GM18873 (cell line): ENCODE data around the gene TMEM267.
A peak's percentile ranks its signal among the peaks of the same experiment; 100 is the strongest.
"Not testable (repeated sequence)": the region's sequence is repeated elsewhere in the genome, so short reads cannot be mapped to it uniquely, and the experiment has no call there.

Experiments
- ATAC-seq: cut with Tn5 transposase; IDR thresholded peaks from one replicate; pipeline ENCODE4 v1.9.1; 2021; ENCODE audit warnings: mild to moderate bottlenecking, moderate library complexity, moderate number of reproducible peaks; ENCODE audit not compliant: unreplicated experiment, low FRiP score

The TMEM267 gene, protein sequence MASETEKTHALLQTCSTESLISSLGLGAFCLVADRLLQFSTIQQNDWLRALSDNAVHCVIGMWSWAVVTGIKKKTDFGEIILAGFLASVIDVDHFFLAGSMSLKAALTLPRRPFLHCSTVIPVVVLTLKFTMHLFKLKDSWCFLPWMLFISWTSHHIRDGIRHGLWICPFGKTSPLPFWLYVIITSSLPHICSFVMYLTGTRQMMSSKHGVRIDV

DNA sequence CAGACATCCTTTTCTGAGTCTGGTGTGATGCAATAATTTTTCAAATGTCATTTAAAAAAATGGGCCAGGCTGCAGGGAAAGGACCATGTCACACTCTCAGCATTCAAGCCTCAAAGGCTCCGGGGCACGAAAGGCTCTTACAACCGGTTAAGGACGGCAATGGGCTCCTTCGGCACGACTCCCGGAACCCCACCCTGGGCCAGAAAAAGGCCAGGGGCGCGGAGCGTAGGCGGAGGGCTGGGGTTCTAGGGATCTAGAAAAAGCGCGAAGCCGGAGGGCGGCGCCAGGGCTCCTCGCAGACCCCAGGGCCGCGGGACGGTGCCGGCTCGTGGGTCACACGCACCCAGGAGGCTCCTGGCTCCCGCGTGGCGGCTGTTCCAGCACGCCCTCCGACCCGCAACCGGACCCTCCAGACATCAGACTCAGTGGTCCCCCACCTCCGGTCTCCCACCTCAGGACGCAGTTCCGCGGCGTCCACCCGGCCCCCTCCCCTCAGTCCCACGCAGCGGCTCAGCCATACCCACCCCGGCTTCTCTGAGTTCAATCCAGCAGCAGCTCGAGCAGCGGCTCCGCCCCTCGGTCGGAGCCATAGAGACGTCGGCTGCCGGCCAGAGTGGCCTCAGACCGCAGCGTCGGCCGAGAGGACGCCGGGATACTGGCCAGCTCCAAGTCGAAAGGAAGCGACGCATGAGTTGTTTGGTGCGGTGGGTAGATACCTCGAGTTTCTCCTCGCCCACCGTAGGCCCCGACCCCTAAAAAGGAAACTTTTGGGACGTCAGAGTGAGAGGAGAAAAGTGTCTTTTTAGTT lies at the start of gene TMEM267:
Gene TMEM267 (minus strand): TSS at position 568 of the 808 bp plus-strand sequence. CDS start 29,896 bp downstream, outside the sequence.
- ATAC-seq = peak; percentile 64

DNA sequence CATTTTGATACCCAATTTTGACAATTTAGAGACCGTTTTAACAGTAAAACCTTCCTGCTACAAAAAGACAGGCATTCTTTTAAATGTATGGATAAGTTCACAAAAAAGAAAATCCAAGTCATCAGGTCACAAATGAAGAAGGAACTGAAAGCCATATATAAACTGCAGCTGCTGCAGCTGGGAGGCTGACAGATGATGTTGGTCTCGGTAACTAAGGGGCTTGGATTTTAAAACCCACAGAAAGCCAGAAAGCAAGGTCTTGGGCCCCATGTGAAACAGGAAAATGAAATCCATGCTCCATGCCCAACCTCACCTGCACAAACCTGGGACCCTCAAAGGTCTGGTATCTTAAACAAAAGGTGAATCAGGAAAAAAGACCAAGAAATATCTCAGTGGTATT lies 47.0 kb upstream of the TMEM267 start:
- no peak for ATAC-seq

DNA sequence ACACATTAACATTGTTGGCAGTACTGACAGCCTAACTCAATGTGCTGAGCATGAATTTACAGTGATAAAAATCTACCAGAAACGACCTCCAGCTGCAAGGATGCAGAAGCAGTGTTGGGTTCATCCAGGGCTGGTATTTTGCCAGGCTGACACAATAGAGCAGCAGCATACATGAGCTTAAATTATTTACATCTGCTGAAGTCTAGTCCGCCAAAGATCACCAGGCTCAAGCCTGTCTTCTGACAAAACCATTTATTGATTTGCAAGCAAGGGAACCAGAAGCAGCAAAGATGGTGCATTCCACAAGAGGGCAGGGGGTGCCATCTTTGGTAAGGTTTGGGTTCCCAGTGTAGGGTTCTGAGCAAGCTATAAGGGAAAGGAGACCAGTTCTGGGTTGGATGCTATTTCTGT lies 40.0 kb upstream of the TMEM267 start:
- no peak for ATAC-seq

DNA sequence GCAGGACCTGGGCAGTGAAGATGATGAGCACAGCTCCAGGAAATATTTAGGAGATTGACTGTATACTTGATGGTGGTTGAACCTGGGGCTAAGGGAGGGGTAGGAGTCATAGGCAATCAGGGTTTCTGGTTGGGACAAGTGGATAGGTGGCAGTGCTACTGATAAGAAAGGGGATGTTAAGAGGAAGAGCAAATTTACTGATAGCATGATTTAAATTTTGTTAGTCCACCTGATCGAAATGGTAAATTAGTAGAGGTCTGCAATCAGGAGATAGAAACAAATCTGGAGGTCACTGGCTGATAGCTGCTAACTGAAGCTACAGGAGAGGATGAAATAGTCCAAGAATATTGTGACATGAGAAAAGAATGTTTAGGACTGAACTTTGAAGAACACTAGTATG lies 37.0 kb upstream of the TMEM267 start:
- ATAC-seq = no peak

DNA sequence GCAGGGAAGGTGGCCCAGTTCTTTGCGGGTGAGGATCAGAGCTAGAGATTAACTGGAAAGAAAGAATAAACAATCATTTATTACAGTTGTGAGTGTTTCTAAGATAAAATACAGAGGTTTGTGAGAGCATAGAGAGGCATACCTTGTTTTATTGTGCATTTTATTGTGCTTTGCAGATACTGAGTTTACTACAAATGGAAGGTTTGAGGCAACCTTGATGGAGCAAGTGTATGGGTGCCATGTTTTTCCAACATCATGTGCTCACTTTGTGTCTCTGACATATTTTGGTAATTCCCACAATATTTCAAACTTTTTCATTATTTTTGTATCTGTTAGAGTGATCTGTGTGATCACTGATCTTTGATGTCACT lies 32.0 kb upstream of the TMEM267 start:
- no peak for ATAC-seq

DNA sequence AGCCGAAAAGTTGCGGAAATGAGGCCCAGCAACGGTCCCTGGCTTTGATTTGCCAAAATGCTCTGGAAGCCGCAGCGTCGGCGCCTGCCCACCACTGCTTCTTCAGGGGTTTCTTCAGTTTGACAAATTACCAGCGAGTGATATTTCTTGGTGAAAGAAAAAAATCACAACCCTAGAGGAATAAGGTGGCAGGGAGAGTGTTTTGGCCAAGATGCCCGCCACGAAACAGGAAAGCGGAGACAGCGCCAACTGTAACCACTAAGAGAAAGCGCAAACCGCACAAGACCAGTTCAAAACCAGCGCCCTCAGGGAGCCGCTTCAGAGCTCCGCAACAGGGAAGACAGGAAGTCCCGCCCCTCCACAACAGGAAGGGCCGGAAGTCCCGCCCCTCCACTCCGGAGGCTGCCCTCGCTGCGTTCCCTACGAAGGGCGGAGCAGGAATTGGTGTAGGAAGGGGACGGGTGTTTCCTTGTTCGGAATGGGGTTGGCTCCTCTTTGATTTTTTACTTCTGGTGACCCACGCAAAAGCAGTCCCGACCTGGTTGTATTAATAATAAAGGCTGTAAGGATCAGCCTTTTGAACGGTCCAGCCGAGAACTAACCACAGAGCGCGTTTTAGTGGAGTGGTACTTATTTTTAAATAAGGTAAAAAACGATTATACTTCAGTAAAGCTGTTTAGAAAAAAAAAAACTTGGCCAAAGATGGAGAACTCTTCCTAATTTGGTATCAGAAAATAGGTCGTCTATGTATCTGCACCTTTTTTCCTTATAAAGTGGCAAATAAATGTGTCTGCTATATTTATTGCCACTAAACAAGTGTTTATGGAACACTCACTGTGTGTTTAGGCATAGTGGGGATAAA lies 31.4 kb upstream of the TMEM267 start, which contains the start of gene C5orf34:
Gene C5orf34 (minus strand): TSS at position 333 of the 862 bp plus-strand sequence. CDS start 5,809 bp downstream, outside the sequence.
- ATAC-seq = peak; percentile 95

DNA sequence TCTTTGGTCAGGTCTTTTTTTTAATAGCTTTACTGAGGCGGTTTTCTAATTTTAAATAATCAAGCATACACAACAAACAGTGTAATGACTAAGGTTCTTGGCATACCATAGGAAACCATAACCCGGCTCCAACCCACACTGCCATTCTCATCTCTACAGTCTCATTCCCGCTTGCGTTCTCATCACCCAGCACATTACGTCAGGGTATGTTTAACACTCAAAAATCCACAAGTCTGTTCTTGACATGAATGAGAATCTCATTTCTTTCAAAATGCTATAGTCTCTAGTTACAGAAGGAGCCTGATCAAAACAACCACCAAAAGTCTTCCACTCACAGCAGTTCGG lies 30.8 kb upstream of the TMEM267 start:
- peak; percentile 23 for ATAC-seq

DNA sequence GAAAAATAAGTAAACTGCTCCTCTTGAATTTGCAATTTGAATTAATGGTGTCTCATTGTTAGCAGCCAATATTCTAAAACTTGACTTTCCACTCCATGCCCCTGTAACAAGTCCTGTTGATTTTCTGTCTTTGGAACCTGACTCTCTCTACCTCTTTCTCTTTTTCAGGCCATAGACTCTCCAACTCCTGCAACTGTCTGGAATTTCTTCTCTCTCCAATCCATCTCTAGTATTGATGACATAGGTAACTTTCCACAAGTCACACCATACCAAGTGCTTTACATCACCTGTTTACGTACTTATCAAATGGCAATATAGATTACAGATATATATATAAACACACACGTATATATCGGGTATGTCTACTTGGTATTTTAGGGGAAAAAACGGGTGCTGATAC lies 30.4 kb upstream of the TMEM267 start:
- no peak for ATAC-seq

DNA sequence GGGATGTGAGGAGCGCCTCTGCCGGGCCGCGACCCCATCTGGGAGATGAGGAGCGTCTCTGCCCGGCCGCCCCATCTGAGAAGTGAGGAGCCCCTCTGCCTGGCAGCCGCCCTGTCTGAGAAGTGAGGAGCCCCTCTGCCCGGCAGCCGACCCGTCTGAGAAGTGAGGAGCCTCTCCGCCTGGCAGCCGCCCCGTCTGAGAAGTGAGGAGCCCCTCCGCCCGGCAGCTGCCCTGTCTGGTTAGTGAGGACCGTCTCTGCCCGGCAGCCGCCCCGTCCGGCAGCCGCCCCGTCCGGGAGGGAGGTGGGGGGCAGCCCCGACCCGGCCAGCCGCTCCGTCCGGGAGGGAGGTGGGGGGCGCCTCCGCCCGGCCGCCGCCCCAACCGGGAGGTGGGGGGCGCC lies 27.4 kb upstream of the TMEM267 start:
- not testable (repeated sequence) for ATAC-seq

DNA sequence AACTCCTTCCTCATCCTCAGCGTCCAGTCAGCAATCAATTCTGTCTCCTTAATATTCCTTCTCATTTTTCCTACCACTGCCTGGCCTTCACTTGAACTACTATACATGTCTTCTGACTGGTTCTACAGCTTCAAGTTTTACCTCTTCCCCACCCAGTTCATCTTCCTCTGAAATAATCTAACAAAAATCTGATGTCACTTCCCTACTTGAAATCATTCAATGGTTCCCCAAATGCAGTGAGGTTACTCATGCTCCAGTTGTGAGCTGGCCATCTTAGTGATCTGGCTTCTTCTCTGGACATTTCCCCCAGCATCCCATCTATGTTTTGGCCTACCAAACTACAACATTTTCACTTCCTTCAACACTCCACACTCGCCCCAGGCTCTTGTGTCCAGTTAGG lies 14.9 kb upstream of the TMEM267 start:
- no peak for ATAC-seq

DNA sequence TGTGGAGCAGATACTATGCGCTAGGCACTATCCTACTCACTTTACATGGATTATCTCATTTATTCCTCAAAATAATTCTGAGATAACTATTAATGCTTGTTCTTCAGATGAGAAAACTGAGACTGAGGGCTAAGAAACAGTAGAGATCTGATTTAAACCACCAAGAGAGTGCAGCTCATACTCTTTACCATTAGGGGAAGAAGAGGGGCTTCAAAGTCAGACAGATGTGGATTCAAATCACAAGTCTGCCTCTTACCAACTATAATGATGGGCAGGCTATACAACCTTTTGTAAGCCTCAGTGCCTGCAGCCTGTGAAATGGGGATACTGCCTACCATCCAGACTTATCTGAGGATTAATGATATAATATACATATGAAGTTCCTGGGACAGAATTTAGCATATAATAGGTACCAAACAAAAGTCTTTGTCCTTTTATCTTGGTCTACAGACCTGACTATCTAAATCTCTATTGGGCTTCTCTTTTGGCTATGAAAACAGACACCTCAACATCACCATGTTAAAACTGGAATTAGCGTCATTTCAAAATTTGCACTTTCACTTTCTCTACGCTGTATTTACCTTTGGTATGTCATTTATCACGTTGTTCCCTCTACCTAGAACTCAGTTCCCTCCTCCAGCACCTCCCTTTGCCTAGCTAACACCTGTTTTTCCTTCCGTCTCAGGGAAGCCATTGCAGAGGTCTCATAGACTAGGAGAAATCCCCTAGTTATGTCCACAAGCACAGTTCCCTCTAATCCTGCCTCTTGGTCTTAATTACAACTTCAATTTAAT lies 13.8 kb upstream of the TMEM267 start:
- no peak for ATAC-seq

DNA sequence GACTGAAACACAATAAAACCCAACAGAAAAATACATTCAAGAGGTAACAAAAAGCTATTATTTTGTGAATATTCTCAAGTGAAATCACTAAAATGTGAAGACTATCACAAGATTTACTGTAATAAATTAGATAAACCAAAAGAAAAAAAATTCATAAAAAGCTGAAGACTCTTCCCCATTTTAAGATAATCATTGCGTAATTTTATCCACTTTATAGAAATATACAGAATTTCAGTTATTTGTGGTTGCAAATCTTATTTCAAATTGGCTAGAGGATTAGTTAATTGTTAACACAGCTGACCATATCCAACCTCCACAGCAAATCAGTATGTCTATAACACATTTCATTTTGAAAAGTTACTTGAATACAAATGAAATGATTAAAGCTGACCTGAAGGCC lies 7.7 kb upstream of the TMEM267 start:
- no peak for ATAC-seq

DNA sequence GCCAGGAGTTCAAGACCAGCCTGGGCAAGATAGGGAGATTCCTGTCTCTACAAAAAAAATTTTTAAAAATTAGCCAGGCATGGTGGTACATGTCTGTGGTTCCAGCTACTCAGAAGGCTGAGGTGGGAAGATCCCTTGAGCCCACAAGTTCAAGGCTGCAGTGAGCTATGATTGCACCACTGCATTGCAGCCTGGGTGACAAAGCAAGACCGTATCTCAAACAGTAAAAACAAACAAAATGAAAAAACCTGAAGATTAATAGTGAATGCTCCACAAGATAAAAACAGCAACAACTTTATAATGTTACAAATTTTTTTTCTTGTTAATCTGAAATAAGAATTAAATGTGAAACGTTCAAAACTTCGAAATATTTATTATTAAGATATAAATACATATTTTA lies 2.7 kb upstream of the TMEM267 start:
- ATAC-seq = no peak

DNA sequence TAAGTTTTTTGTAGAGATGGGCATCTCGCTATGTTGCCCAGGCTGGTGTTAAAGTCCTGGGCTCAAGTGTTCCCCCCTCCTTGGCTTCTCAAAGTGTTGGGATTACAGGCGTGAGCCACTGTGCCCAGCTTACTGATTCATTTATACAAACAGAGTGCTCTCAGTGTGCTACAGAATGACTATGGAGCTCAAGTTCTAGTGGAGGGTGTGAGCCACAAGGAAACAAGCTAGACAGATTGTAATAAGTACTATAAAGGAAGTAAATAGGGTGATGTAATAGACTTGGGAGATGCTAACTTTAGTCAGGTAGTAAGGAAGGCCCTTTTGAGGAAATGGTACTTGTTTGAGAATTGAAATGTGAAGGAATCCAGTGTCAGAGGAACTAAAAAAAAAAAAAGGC lies 1.7 kb upstream of the TMEM267 start:
- no peak for ATAC-seq

DNA sequence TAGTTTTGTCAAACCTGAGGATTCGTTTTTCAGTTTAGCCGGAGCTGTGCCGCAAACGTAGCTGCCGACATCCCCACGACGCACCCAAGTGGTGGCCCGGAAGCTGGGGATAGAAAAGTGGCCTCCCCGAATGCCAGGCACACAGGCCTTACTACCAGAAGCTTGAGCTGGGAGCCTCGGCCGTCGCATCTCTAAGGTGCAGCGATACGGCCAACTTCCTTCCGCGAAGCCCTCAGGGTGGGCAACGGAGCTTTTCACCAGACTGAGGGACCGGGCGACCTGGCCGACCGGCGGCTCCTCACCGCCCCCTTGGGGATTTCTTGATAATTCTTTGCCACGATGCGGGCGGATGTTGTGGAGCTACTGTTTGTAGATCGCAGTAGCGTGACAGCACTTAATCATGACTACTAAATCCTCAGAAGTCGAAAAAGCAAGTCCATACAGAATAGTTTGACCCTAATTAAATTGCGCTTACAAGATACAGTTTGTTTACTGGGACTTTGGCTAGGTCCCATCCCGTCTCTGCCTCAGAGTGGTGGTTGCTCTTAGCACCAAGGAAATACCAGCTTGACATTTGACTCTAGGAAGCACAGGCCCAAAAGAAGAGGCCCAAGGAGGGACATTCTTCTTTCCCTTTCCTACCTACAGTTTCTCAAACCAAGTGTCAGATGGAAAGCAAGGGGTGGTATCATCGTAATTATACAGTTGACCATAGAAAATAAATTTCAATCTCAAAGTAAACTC lies 613 bp upstream of the TMEM267 start:
- peak; percentile 74 for ATAC-seq

DNA sequence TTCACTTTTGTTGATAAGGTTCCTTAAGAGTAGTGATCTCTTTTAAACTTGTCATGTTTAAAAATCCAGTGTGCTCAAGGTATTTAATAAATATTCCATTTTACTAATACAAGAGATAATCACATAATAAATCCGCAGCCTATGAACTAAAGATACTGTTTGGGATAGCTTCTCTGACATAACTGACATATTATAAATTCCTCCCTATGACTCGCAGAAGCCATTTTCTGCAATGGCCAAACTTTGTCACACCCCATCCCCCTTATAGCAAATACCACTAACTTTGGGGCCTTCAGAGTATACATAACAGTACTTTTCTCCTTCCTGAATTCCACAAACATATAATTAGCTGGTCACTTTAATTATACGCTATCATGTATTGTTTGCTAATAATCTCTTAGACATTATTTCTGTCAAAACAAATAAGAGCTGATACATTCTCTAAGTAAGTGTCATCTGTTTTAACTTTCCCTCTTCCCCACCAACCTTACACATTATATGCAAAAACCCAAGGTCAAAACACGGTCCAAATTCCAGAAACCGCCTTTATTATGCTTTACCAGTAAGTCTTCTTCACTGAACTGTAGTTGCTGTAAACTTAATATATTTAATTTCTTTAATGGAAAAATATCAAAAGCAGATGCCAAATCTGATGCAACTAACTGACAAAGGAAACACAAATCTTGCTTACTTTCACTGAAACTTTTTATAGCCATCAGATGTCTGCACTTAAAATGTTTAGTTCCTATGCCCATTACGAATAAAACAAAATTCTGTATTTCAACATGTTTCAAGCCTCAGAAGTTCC lies 971 bp downstream of the TMEM267 start:
- no peak for ATAC-seq

DNA sequence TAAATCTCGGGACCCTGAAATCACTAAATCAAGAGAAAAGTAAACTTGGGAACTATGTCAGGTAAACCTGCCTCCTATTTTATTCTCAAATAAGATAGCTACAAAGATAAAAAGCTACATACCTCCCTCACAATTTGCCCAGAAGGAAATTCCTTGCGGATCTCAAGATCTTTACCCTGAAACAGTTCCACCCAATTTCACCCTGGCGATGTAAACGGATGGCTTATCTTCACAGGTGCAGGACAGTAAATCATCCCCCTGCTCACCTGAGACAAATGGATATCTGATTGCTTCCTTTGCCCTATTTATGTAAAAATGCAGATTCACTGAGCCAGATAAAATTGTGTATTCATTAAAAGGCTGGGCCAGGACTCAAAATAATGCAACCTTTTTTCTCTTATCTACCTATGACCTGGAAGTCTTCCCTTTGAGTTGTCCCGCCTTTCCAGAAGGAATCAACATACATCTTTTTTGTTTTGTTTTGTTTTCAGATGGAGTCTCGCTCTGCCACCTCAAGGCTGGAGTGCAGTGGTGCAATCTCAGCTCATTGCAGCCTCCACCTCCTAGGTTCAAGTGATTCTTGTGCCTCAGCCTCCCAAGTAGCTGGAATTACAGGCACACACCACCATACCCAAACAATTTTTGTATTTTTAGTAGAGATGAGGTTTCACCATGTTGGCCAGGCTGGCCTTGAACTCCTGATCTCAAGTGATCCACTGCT lies 13.8 kb downstream of the TMEM267 start:
- ATAC-seq = no peak

DNA sequence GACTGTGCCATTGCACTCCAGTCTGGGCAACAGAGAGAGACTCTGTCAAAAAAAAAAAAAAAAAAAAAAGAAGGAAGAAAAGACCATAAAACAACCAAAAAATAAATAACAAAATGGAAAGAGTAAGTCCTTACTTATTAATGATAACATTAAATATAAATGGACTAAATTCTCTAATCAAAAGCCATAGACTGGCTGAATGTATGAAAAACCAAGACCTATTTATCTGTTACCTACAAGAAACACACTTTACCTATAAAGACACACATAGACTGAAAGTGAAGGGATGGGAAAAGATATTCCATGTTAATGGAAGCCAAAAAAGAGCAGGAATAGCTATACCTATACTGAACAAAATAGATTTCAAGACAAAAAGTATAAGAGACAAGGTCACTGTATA lies 16.6 kb downstream of the TMEM267 start:
- no peak for ATAC-seq
